IMR-90 (cell line): ENCODE data around the gene ATP2B2. TPM values are rescaled to one million over a fixed set of nuclear protein-coding genes. Genes with fewer than 3 reads are reported as not detected.

Experiments used
- ATAC-seq: fragments of 200-7000 bp; cut with Tn5 transposase; 2 replicates; pipeline ENCODE4 v1.9.1; 2020; ENCODE audit warnings: low read depth, mild to moderate bottlenecking, moderate library complexity
- BruUV-seq: library from RNA; stranded (reverse); fragments of 400-500 nt; replicated peaks from 2 replicates; lab custom pipeline; 2021; lab: Mats Ljungman, UMichigan
- CTCF ChIA-PET: fragments of 300-600 bp; formaldehyde crosslinking; extraction: SDS; loops from one replicate; lab custom pipeline; 2021; ENCODE audit warnings: antibody characterized with exemption; lab: Yijun Ruan, JAX
- POLR2A ChIA-PET: fragments of 300-600 bp; sonication (Branson Sonifier 250); formaldehyde crosslinking; loops from one replicate; lab custom pipeline; 2022; ENCODE audit warnings: antibody characterized with exemption; ENCODE audit not compliant: unreplicated experiment; lab: Charles Lee
- DNase-seq: peaks from one replicate; pipeline ENCODE4 v3.0.0; 2013
- H2AFZ ChIP-seq: replicated peaks from 2 replicates; pipeline ENCODE3; 2013; ENCODE audit warnings: low read length, mild to moderate bottlenecking; ENCODE audit not compliant: poor library complexity
- H2AK5ac ChIP-seq: 2 replicates; pipeline ENCODE4 v1.6.1; 2013; ENCODE audit warnings: low read depth, low read length, inconsistent platforms
- H2AK9ac ChIP-seq: replicated peaks from 2 replicates; pipeline ENCODE3; 2013; ENCODE audit warnings: mild to moderate bottlenecking, low read depth, low read length, moderate library complexity; ENCODE audit not compliant: poor library complexity
- H2BK120ac ChIP-seq: 2 replicates; pipeline ENCODE4 v1.6.1; 2013; ENCODE audit warnings: low read depth, low read length, inconsistent platforms
- H2BK15ac ChIP-seq: 3 replicates; pipeline ENCODE4 v1.6.1; 2013; ENCODE audit warnings: low read depth, low read length, inconsistent platforms
- H2BK20ac ChIP-seq: 2 replicates; pipeline ENCODE4 v1.6.1; 2013; ENCODE audit warnings: low read depth, mild to moderate bottlenecking, inconsistent platforms, low read length, moderate library complexity
- H2BK5ac ChIP-seq: 2 replicates; pipeline ENCODE4 v1.6.1; 2013; ENCODE audit warnings: mild to moderate bottlenecking, low read depth, low read length, inconsistent platforms; ENCODE audit not compliant: poor library complexity, severe bottlenecking
- H3K14ac ChIP-seq: replicated peaks from 2 replicates; pipeline ENCODE4 v1.6.1; 2013; ENCODE audit warnings: low read depth, low read length, inconsistent platforms
- H3K18ac ChIP-seq: 2 replicates; pipeline ENCODE4 v1.6.1; 2013; ENCODE audit warnings: low read depth, low read length, control low read depth
- H3K23ac ChIP-seq: 2 replicates; pipeline ENCODE4 v1.6.1; 2013; ENCODE audit warnings: low read depth, low read length, inconsistent platforms
- H3K27ac ChIP-seq: 2 replicates; pipeline ENCODE4 v1.5.1; 2013; ENCODE audit warnings: mild to moderate bottlenecking, control low read depth, low read length; ENCODE audit not compliant: insufficient read depth
- H3K27me3 ChIP-seq: 2 replicates; pipeline ENCODE4 v1.6.1; 2013; ENCODE audit warnings: low read length; ENCODE audit not compliant: control insufficient read depth, insufficient read depth
- H3K36me3 ChIP-seq: 2 replicates; pipeline ENCODE4 v1.6.1; 2013; ENCODE audit warnings: low read length, mixed read lengths; ENCODE audit not compliant: control insufficient read depth, insufficient read depth
- H3K4ac ChIP-seq: 2 replicates; pipeline ENCODE4 v1.6.1; 2013; ENCODE audit warnings: low read depth, low read length, inconsistent platforms
- H3K4me1 ChIP-seq: 2 replicates; pipeline ENCODE4 v1.6.1; 2013; ENCODE audit warnings: low read length, mixed read lengths; ENCODE audit not compliant: control insufficient read depth, insufficient read depth
- H3K4me2 ChIP-seq: 2 replicates; pipeline ENCODE4 v1.6.1; 2013; ENCODE audit warnings: low read depth, mild to moderate bottlenecking, control low read depth, low read length, moderate library complexity
- H3K4me3 ChIP-seq: 2 replicates; pipeline ENCODE4 v1.5.1; 2013; ENCODE audit warnings: low read depth, mild to moderate bottlenecking, control low read depth, low read length, moderate library complexity; ENCODE audit not compliant: insufficient read depth
- H3K56ac ChIP-seq: 2 replicates; pipeline ENCODE4 v1.6.1; 2013; ENCODE audit warnings: low read length, inconsistent platforms; ENCODE audit not compliant: insufficient read depth; ENCODE audit errors: extremely low read depth
- H3K79me1 ChIP-seq, 2 experiments: 2 replicates each; pipeline ENCODE4 v1.6.1; 2013; ENCODE audit warnings: low read length in 2 of 2, inconsistent platforms in 1 of 2, low read depth in 1 of 2
- H3K9ac ChIP-seq: 2 replicates; pipeline ENCODE4 v1.6.1; 2013; ENCODE audit warnings: low read depth, low read length, control low read depth
- H3K9me1 ChIP-seq: 2 replicates; pipeline ENCODE4 v1.6.1; 2013; ENCODE audit warnings: low read length, inconsistent platforms; ENCODE audit not compliant: insufficient read depth
- H3K9me3 ChIP-seq: 2 replicates; pipeline ENCODE4 v1.6.1; 2013; ENCODE audit warnings: low read length; ENCODE audit not compliant: control insufficient read depth, insufficient read depth
- H4K20me1 ChIP-seq: 2 replicates; pipeline ENCODE4 v1.6.1; 2013; ENCODE audit warnings: low read length, inconsistent platforms; ENCODE audit not compliant: insufficient read depth
- H4K5ac ChIP-seq: 2 replicates; pipeline ENCODE4 v1.6.1; 2013; ENCODE audit warnings: mild to moderate bottlenecking, low read depth, low read length, control low read depth
- H4K8ac ChIP-seq, 2 experiments: 2 replicates each; pipeline ENCODE4 v1.6.1; 2013; ENCODE audit warnings: low read depth in 2 of 2, low read length in 2 of 2, control low read depth in 1 of 2, inconsistent platforms in 1 of 2
- H4K91ac ChIP-seq: 2 replicates; pipeline ENCODE4 v1.6.1; 2013; ENCODE audit warnings: low read depth, low read length, inconsistent platforms; ENCODE audit not compliant: insufficient read depth
- MAZ ChIP-seq: IDR thresholded peaks from 2 replicates; pipeline ENCODE4 v1.6.1; 2012; ENCODE audit warnings: low read depth, mild to moderate bottlenecking, low read length, improper control_type of control experiment, moderate library complexity, borderline replicate concordance
- WGBS, 2 experiments: methylation state at CpG; one replicate each; pipeline versions ENCODE4 v1.1.5 to v1.1.7; 2013; ENCODE audit warnings: missing lambda C conversion rate in 2 of 2; ENCODE audit not compliant: insufficient read length in 1 of 2; ENCODE audit errors: extremely low coverage in 2 of 2; 5-methylcytosine and 5-hydroxymethylcytosine counted together
- dilution Hi-C: fragments of 300-500 bp; cut with HindIII; formaldehyde crosslinking; loops from one replicate; pipeline ENCODE4 v1.14.3; 2018; ENCODE audit warnings: low sequenced_read_pairs; ENCODE audit not compliant: unreplicated experiment
- in situ Hi-C: fragments of 300-500 bp; cut with MboI; formaldehyde crosslinking; loops from 3 replicates; pipeline ENCODE4 v1.14.3; 2019; ENCODE audit warnings: low sequenced_read_pairs, inconsistent platforms, mixed read lengths
- intact Hi-C: fragments of 100-400 bp; cut with micrococcal nuclease; formaldehyde crosslinking; loops from 2 replicates; pipeline ENCODE4 v1.10.0; 2022
- polyA plus RNA-seq, 3 experiments: library from polyadenylated mRNA; depleted of rRNA; stranded (reverse); fragments of >200 nt; gene quantifications; 2 replicates each; pipeline ENCODE4 v1.2.3, GENCODE V29; 2012; ENCODE audit warnings: low replicate concordance in 1 of 3
- total RNA-seq: library from RNA; depleted of rRNA; stranded (reverse); fragments of >200 nt; gene quantifications from 2 replicates; pipeline ENCODE4 v1.2.3, GENCODE V29; 2012

ATP2B2 gene
- total and polyA plus RNA-seq, 2 of the 4 experiments (the other 2 are of a cell fraction) = under 0.01 to 0.02 TPM

- WGBS, 2 experiments = no CpG with 5 or more reads among the region's 3 CpGs
- no peak overlapping the region for H3K4me3 ChIP-seq
- no peak overlapping the region for H3K4ac ChIP-seq
- ATAC-seq = no peak
- BruUV-seq = no TSS peak
- H2BK20ac ChIP-seq = no peak overlapping the region
- CTCF ChIA-PET = no interaction called here
- H4K91ac ChIP-seq = no peak overlapping the region
- H3K23ac ChIP-seq = no peak overlapping the region
- H4K8ac ChIP-seq = no peak overlapping the region
- H4K5ac ChIP-seq = no peak overlapping the region
- intact Hi-C loops = no loop called here
- no peak overlapping the region for H2AFZ ChIP-seq
- H2AK5ac ChIP-seq = no peak overlapping the region
- no peak overlapping the region for H3K18ac ChIP-seq
- H3K56ac ChIP-seq = no peak overlapping the region
- H2BK15ac ChIP-seq = no peak overlapping the region
- H3K9me3 ChIP-seq = no peaks in the 10 kb centered on the region
- peaks cover 8% of the 10 kb centered on the region; the same call in 1 of the 2 replicates for H3K9me1 ChIP-seq
- no peak overlapping the region for H3K27ac ChIP-seq
- peaks cover 3% of the 10 kb centered on the region for H3K4me1 ChIP-seq
- H3K4me2 ChIP-seq = no peak overlapping the region
- no peak overlapping the region for H3K14ac ChIP-seq
- H3K27me3 ChIP-seq = peaks cover 13% of the 10 kb centered on the region
- H4K20me1 ChIP-seq = no peaks in the 10 kb centered on the region; the same call in 1 of the 2 replicates
- DNase-seq = no peak
- no peak overlapping the region for H2BK120ac ChIP-seq
- H2BK5ac ChIP-seq = no peak overlapping the region
- in situ Hi-C loops = no loop called here
- TF ChIP-seq MAZ = no peak
- H3K79me1 ChIP-seq = no peaks in the 10 kb centered on the region
- H3K36me3 ChIP-seq = no peaks in the 10 kb centered on the region
- H3K9ac ChIP-seq = no peak overlapping the region
- H2AK9ac ChIP-seq = no peak overlapping the region
- dilution Hi-C loops = no loop called here
- POLR2A ChIA-PET = no interaction called here
Measured at GRCh38 chr3:10404876-10405275, 100.5 kb downstream of the ATP2B2 start.
